PC-3 (cell line): ENCODE data around the gene LIN37.

Experiments
- EZH2phosphoT487 ChIP-seq: fragments of 300-600 bp; sonication (generic); IDR thresholded peaks from 2 replicates; pipeline ENCODE4 v1.6.1; 2018; ENCODE audit warnings: mild to moderate bottlenecking, antibody characterized with exemption, low read length, borderline replicate concordance
- TF ChIP-seq, protein P1 (sequence below): fragments of 300-600 bp; sonication (generic); conservative IDR thresholded peaks from 2 replicates; pipeline ENCODE4 v1.5.1; 2017; ENCODE audit warnings: antibody characterized with exemption, low read depth, mild to moderate bottlenecking, low read length

DNA sequence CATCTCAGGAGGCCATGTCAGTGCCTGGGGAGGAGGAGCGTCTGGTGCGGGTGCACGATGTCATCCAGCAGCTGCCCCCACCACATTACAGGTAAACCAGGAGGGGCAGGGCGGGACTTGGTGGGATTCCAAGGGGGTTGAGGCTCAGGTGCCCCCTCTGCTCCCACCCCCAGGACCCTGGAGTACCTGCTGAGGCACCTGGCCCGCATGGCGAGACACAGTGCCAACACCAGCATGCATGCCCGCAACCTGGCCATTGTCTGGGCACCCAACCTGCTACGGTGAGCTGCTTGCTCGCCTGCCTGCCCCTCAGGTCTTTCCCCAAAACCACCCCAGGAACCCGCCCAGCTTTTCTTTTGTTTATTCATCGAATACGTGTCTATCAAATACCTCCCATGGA lies 34.2 kb downstream of the LIN37 start:
- TF ChIP-seq, protein P1, sequence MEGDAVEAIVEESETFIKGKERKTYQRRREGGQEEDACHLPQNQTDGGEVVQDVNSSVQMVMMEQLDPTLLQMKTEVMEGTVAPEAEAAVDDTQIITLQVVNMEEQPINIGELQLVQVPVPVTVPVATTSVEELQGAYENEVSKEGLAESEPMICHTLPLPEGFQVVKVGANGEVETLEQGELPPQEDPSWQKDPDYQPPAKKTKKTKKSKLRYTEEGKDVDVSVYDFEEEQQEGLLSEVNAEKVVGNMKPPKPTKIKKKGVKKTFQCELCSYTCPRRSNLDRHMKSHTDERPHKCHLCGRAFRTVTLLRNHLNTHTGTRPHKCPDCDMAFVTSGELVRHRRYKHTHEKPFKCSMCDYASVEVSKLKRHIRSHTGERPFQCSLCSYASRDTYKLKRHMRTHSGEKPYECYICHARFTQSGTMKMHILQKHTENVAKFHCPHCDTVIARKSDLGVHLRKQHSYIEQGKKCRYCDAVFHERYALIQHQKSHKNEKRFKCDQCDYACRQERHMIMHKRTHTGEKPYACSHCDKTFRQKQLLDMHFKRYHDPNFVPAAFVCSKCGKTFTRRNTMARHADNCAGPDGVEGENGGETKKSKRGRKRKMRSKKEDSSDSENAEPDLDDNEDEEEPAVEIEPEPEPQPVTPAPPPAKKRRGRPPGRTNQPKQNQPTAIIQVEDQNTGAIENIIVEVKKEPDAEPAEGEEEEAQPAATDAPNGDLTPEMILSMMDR = no peak
- TF ChIP-seq EZH2phosphoT487 = no peak
